Astrocyte (in vitro differentiated cells and primary cell): ENCODE measurements around the gene YKT6.

ENCODE experiments used
- EZH2 ChIP-seq: IDR thresholded peaks from 2 replicates; pipeline ENCODE4 v1.6.1; 2012; ENCODE audit warnings: mild to moderate bottlenecking, low read length, inconsistent platforms; ENCODE audit not compliant: insufficient read depth
- TF ChIP-seq, protein P1 (sequence below): IDR thresholded peaks from 2 replicates; pipeline ENCODE4 v1.5.1; 2011; ENCODE audit warnings: low read depth, mild to moderate bottlenecking, inconsistent platforms, low read length, moderate library complexity; ENCODE audit not compliant: insufficient read depth

DNA sequence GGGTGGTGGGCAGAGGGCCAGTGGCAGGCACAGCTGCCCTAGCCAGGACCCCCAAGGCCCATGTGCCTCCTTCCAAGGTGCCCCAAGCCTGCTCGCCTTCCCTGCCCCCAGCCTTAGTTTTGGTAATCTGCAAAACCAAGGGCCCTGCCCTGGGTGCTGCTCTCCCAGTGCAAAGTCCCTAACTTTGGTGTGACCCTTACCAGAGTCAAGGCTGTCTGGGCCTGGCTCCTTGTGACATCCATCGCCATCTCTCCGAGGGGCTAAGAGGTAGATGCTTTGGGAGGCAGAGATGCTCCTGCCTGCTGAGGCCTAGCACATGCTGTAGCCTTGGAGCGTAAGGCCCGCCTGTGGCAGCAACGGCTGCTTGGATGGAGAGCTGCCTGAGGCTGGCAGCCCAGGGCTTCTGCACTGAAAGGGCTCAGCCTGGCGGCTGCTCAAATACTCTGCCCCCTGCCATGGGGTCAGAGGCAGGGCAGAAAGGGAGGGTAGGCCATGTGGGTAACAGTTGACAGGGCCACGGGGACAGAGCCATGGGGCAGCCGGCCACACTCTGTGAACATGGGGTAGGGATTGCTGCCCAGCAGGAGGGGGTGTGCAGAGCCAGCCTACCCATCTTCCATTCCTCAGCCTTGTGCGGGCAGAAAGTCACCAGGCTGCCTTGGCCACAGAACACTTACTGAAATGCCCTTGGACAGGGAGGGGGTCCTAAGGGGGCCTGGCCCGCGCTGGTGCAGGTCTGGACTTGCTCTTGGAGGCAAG, 41.7 kb upstream of the YKT6 start:
- TF ChIP-seq, protein P1, sequence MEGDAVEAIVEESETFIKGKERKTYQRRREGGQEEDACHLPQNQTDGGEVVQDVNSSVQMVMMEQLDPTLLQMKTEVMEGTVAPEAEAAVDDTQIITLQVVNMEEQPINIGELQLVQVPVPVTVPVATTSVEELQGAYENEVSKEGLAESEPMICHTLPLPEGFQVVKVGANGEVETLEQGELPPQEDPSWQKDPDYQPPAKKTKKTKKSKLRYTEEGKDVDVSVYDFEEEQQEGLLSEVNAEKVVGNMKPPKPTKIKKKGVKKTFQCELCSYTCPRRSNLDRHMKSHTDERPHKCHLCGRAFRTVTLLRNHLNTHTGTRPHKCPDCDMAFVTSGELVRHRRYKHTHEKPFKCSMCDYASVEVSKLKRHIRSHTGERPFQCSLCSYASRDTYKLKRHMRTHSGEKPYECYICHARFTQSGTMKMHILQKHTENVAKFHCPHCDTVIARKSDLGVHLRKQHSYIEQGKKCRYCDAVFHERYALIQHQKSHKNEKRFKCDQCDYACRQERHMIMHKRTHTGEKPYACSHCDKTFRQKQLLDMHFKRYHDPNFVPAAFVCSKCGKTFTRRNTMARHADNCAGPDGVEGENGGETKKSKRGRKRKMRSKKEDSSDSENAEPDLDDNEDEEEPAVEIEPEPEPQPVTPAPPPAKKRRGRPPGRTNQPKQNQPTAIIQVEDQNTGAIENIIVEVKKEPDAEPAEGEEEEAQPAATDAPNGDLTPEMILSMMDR = no peak
- no peak for TF ChIP-seq EZH2
